A673 (cell line): ENCODE measurements around the gene PFKL.

Experiments
- EZH2 ChIP-seq: fragments of 200-600 bp; sonication (generic); IDR thresholded peaks from 2 replicates; pipeline ENCODE4 v1.6.1; 2017; ENCODE audit warnings: borderline replicate concordance, low read depth, mild to moderate bottlenecking, mixed read lengths, antibody characterized with exemption, low read length; ENCODE audit not compliant: poor library complexity, severe bottlenecking
- TF ChIP-seq, protein P1 (sequence below): fragments of 300-800, 200-600 bp; sonication (generic); conservative IDR thresholded peaks from 2 replicates; pipeline ENCODE4 v1.5.1; 2017; ENCODE audit warnings: low read depth, mild to moderate bottlenecking, antibody characterized with exemption, low read length, moderate library complexity, mixed read lengths

DNA sequence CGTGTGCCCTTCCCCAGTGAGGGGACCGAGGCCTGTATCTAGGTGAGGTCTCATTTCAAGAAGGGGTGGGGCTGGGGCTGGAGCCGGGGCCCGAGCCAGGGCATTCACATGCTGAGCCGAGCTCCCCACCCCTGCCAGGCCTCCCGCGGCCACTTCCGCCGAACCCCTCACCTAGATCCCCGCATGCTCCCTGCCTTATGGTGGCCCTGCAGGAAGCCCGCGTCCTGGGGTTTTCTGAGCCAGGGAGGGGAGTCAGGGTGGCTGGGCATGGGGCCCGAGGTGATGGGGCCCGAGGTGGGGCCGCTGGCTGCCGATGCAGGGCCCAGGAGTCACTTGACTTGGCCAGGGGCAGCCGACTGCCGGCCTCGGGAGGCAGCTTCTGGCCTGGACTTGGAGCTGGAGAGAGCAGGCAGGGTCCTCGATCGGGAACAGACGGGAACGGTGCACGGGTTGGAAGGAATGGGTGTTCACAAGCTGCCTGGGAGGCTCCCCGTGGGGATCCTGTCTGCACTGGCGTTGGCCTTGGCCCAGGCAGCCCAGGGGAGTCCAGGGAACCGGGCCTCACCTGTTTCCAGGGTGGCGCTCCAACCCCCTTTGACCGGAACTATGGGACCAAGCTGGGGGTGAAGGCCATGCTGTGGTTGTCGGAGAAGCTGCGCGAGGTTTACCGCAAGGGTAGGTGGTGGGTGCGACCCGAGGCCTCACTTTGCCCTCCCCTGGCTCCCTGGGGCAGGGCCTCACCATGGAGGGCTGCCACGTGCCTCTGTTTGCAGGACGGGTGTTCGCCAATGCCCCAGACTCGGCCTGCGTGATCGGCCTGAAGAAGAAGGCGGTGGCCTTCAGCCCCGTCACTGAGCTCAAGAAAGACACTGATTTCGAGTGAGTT lies 25.8 kb downstream of the PFKL start:
- TF ChIP-seq, protein P1, sequence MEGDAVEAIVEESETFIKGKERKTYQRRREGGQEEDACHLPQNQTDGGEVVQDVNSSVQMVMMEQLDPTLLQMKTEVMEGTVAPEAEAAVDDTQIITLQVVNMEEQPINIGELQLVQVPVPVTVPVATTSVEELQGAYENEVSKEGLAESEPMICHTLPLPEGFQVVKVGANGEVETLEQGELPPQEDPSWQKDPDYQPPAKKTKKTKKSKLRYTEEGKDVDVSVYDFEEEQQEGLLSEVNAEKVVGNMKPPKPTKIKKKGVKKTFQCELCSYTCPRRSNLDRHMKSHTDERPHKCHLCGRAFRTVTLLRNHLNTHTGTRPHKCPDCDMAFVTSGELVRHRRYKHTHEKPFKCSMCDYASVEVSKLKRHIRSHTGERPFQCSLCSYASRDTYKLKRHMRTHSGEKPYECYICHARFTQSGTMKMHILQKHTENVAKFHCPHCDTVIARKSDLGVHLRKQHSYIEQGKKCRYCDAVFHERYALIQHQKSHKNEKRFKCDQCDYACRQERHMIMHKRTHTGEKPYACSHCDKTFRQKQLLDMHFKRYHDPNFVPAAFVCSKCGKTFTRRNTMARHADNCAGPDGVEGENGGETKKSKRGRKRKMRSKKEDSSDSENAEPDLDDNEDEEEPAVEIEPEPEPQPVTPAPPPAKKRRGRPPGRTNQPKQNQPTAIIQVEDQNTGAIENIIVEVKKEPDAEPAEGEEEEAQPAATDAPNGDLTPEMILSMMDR: no peak
- TF ChIP-seq EZH2: no peak
